Mesenchymal stem cell (in vitro differentiated cells and primary cell): ENCODE measurements around the gene ZNF521.

Experiments
- DNase-seq: peaks from one replicate; pipeline ENCODE4 v3.0.0-alpha.2; 2013
- H2AFZ ChIP-seq: one replicate; pipeline ENCODE4 v1.6.1; 2013; ENCODE audit warnings: low read depth, mild to moderate bottlenecking, control low read depth, inconsistent platforms, low read length, moderate library complexity
- H2AK5ac ChIP-seq: 2 replicates; pipeline ENCODE4 v1.6.1; 2013; ENCODE audit warnings: low read length, moderate library complexity, mild to moderate bottlenecking, inconsistent platforms; ENCODE audit not compliant: severe bottlenecking
- H2BK120ac ChIP-seq: one replicate; pipeline ENCODE4 v1.6.1; 2013; ENCODE audit warnings: low read depth, mild to moderate bottlenecking, inconsistent platforms, low read length, moderate library complexity
- H2BK12ac ChIP-seq, 2 experiments: one replicate each; pipeline ENCODE4 v1.6.1; 2013; ENCODE audit warnings: inconsistent platforms in 2 of 2, low read length in 2 of 2, mild to moderate bottlenecking in 2 of 2, moderate library complexity in 2 of 2, control low read depth in 1 of 2
- H2BK15ac ChIP-seq: one replicate; pipeline ENCODE4 v1.6.1; 2013; ENCODE audit warnings: mild to moderate bottlenecking, low read depth, inconsistent platforms; ENCODE audit not compliant: poor library complexity, severe bottlenecking
- H2BK5ac ChIP-seq: 2 replicates; pipeline ENCODE4 v1.6.1; 2013; ENCODE audit warnings: low read depth, mild to moderate bottlenecking, low read length, control low read depth, inconsistent platforms; ENCODE audit not compliant: poor library complexity, severe bottlenecking
- H3K14ac ChIP-seq, 2 experiments: one replicate each; pipeline ENCODE4 v1.6.1; 2013; ENCODE audit warnings: inconsistent platforms in 2 of 2, low read length in 2 of 2, control low read depth in 1 of 2, mild to moderate bottlenecking in 1 of 2, moderate library complexity in 1 of 2
- H3K18ac ChIP-seq, 2 experiments: one replicate each; pipeline ENCODE4 v1.6.1; 2013; ENCODE audit warnings: inconsistent platforms in 2 of 2, low read length in 2 of 2, control low read depth in 1 of 2, low read depth in 1 of 2, mild to moderate bottlenecking in 1 of 2
- H3K23ac ChIP-seq, 2 experiments: one replicate each; pipeline ENCODE4 v1.6.1; 2013; ENCODE audit warnings: inconsistent platforms in 2 of 2, low read length in 2 of 2, mild to moderate bottlenecking in 2 of 2, moderate library complexity in 2 of 2, control low read depth in 1 of 2
- H3K27ac ChIP-seq: 2 replicates; pipeline ENCODE4 v1.5.1; 2013; ENCODE audit warnings: mild to moderate bottlenecking, moderate library complexity, low read length, control low read depth, inconsistent platforms; ENCODE audit not compliant: poor library complexity, severe bottlenecking
- H3K27me3 ChIP-seq, 2 experiments: 2 replicates each; pipeline versions ENCODE4 v1.6.1 to v1.7.0; 2013; ENCODE audit warnings: low read length in 2 of 2, mild to moderate bottlenecking in 2 of 2, moderate library complexity in 2 of 2, control low read depth in 1 of 2, inconsistent platforms in 1 of 2; ENCODE audit not compliant: control insufficient read depth in 1 of 2, insufficient read depth in 1 of 2
- H3K36me3 ChIP-seq, 2 experiments: 2 replicates each; pipeline versions ENCODE4 v1.6.1 to v1.7.0; 2013; ENCODE audit warnings: low read length in 2 of 2, control low read depth in 1 of 2, inconsistent platforms in 1 of 2, low read depth in 1 of 2, mild to moderate bottlenecking in 1 of 2; ENCODE audit not compliant: insufficient read depth in 2 of 2, control insufficient read depth in 1 of 2
- H3K4ac ChIP-seq, 2 experiments: one replicate each; pipeline ENCODE4 v1.6.1; 2013; ENCODE audit warnings: inconsistent platforms in 2 of 2, low read length in 2 of 2, mild to moderate bottlenecking in 2 of 2, moderate library complexity in 2 of 2, control low read depth in 1 of 2, low read depth in 1 of 2
- H3K4me1 ChIP-seq: 2 replicates; pipeline ENCODE4 v1.6.1; 2013; ENCODE audit warnings: low read depth, low read length, control low read depth; ENCODE audit not compliant: control insufficient read depth, insufficient read depth
- H3K4me2 ChIP-seq: 2 replicates; pipeline ENCODE4 v1.6.1; 2013; ENCODE audit warnings: low read length, mild to moderate bottlenecking, inconsistent platforms; ENCODE audit not compliant: poor library complexity, severe bottlenecking
- H3K4me3 ChIP-seq, 2 experiments: 2 replicates each; pipeline versions ENCODE4 v1.5.1 to v1.7.0; 2013; ENCODE audit warnings: low read length in 2 of 2, mild to moderate bottlenecking in 2 of 2, control low read depth in 1 of 2, low read depth in 1 of 2; ENCODE audit not compliant: insufficient read depth in 1 of 2
- H3K79me1 ChIP-seq: replicated peaks from 2 replicates; pipeline ENCODE4 v1.6.1; 2013; ENCODE audit warnings: mild to moderate bottlenecking, control low read depth, low read length, inconsistent platforms; ENCODE audit not compliant: poor library complexity, severe bottlenecking
- H3K9ac ChIP-seq: 2 replicates; pipeline ENCODE4 v1.7.0; 2013; ENCODE audit warnings: mild to moderate bottlenecking, low read length, moderate library complexity
- H3K9me3 ChIP-seq: 2 replicates; pipeline ENCODE4 v1.7.0; 2013; ENCODE audit warnings: mild to moderate bottlenecking, low read length; ENCODE audit not compliant: control insufficient read depth
- H4K8ac ChIP-seq: one replicate; pipeline ENCODE4 v1.6.1; 2013; ENCODE audit warnings: inconsistent platforms, mild to moderate bottlenecking, low read length, moderate library complexity
- H4K91ac ChIP-seq: one replicate; pipeline ENCODE4 v1.6.1; 2013; ENCODE audit warnings: mild to moderate bottlenecking, low read length, inconsistent platforms
- WGBS: methylation state at CpG from one replicate; pipeline ENCODE4 v1.1.7; 2013; ENCODE audit warnings: mixed read lengths; 5-methylcytosine and 5-hydroxymethylcytosine counted together

Gene ZNF521

DNA sequence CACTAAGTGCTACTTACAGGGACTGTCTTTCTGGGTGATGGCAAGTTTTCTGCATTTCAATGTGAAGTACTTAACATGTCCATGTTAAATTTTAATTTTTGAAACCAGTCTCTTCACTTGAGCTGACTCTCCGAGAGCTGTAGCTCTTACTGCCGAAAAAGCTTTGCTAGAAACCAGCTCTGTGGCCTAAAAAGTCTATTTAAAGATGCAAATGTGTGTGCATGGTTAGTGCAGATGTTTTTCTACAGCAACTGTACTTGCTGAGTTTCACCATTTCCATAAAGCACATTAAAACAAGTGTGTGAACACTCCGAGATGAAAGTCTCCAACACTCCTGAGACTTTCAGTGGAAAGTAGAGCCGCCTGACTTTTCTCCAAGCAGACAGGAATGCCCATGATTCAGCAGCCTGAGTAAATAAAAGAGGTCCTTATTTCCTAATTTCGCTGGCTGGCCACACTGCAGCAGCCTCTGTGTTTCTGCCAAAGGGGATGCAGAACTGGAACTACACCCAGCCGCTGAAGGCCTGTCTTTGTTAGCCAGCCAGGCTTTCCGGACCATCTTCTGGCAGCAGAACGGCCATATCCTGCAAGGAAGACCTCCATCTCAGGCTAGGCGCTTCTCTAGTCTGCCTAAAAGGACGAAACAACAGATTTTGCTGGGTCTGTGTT is 121.2 kb downstream of the ZNF521 start:
- Histone ChIP-seq H2BK12ac (peak overlapping the region in 1 of 2 experiments; percentile 44), H4K91ac (no peak overlapping the region), H2AFZ (no peak overlapping the region), H2BK15ac (no peak overlapping the region), H3K9me3 (no peaks in the 10 kb centered on the region), H3K36me3 (peaks cover 16 to 18% of the 10 kb centered on the region in 2 experiments), H3K18ac (peak overlapping the region; percentile 16 to 86), H3K27me3 (no peaks in the 10 kb centered on the region), H2BK120ac (no peak overlapping the region), H3K4me2 (no peak overlapping the region), H3K4me1 (peaks cover 4% of the 10 kb centered on the region), H3K79me1 (peaks cover 18% of the 10 kb centered on the region), H2AK5ac (no peak overlapping the region), H3K9ac (peak overlapping the region; percentile 80), H3K4ac (no peak overlapping the region), H3K14ac (no peak overlapping the region), H3K4me3 (peak overlapping the region in 1 of 2 experiments; percentile 50), H3K23ac (no peak overlapping the region), H4K8ac (peak overlapping the region; percentile 70), H2BK5ac (no peak overlapping the region), H3K27ac (no peak overlapping the region)
- peak; percentile 91 for DNase-seq
- 61% methylated on average over 10 of the region's 10 CpGs for WGBS

DNA sequence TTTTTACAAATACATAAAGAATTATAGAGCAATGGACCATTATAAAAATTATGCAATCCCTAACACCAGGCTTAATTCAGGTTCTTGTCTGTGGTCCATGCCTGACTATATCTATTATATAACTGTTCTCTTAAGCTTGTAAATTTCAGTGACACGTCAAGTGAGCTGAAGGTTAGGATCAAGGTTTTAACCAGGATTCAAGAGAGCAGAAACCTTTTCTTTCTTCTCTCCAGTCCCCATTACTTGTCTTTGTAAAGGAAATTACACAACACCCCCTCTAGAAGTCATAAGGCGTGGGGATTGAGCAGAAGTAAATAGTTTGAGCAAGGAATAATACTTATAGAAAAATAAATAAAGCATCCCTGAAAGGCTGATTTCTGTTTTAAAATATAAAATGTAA is 122.0 kb downstream of the ZNF521 start:
- H3K27ac ChIP-seq: no peak overlapping the region
- H2BK5ac ChIP-seq: no peak overlapping the region
- no peak overlapping the region for H2BK120ac ChIP-seq
- peaks cover 24 to 26% of the 10 kb centered on the region in 2 experiments for H3K36me3 ChIP-seq
- 67% methylated on average over 1 of the region's 2 CpGs for WGBS
- H3K23ac ChIP-seq: no peak overlapping the region
- no peaks in the 10 kb centered on the region for H3K27me3 ChIP-seq
- no peak overlapping the region for H2BK15ac ChIP-seq
- H3K4me3 ChIP-seq: no peak overlapping the region
- no peak overlapping the region for H2AFZ ChIP-seq
- no peak overlapping the region for H3K14ac ChIP-seq
- no peak overlapping the region for H3K4ac ChIP-seq
- H3K79me1 ChIP-seq: peaks cover 26% of the 10 kb centered on the region
- peaks cover 4% of the 10 kb centered on the region for H3K4me1 ChIP-seq
- H3K9ac ChIP-seq: peak overlapping the region; percentile 80
- H3K18ac ChIP-seq: no peak overlapping the region
- no peak overlapping the region for H3K4me2 ChIP-seq
- H4K8ac ChIP-seq: no peak overlapping the region
- no peak overlapping the region for H2AK5ac ChIP-seq
- H2BK12ac ChIP-seq: no peak overlapping the region
- H3K9me3 ChIP-seq: no peaks in the 10 kb centered on the region
- H4K91ac ChIP-seq: no peak overlapping the region
- DNase-seq: no peak

DNA sequence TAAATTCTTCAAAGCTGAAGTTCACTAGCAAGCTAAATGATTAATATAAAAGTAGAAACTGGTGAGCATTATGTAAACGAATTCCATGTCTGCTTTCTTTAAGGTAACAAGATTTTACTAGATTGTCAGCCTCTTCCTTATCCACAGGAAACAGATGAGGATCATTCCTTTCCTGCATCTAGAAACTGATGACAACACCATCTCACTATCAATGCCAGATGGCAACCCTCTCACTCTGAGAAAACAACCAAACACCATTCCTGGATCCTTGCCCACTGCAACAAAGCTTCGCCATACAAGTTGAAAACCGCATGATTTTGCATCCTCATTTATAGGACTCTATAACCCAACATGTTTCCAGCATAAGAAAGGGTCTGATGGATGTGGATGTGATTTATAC is 122.9 kb downstream of the ZNF521 start:
- Histone ChIP-seq H3K4ac (no peak overlapping the region), H3K4me2 (no peak overlapping the region), H3K36me3 (peaks cover 33 to 35% of the 10 kb centered on the region in 2 experiments), H3K14ac (no peak overlapping the region), H2BK15ac (no peak overlapping the region), H3K18ac (no peak overlapping the region), H2BK120ac (no peak overlapping the region), H3K9ac (peak overlapping the region; percentile 42), H3K4me3 (no peak overlapping the region), H3K23ac (no peak overlapping the region), H3K9me3 (no peaks in the 10 kb centered on the region), H2BK12ac (no peak overlapping the region), H3K79me1 (peaks cover 34% of the 10 kb centered on the region), H4K91ac (no peak overlapping the region), H4K8ac (no peak overlapping the region), H3K27ac (no peak overlapping the region), H3K27me3 (no peaks in the 10 kb centered on the region), H3K4me1 (peaks cover 4% of the 10 kb centered on the region), H2AK5ac (no peak overlapping the region), H2AFZ (no peak overlapping the region), H2BK5ac (no peak overlapping the region)
- DNase-seq: peak; percentile 61
- WGBS: 41% methylated on average over 2 of the region's 3 CpGs

DNA sequence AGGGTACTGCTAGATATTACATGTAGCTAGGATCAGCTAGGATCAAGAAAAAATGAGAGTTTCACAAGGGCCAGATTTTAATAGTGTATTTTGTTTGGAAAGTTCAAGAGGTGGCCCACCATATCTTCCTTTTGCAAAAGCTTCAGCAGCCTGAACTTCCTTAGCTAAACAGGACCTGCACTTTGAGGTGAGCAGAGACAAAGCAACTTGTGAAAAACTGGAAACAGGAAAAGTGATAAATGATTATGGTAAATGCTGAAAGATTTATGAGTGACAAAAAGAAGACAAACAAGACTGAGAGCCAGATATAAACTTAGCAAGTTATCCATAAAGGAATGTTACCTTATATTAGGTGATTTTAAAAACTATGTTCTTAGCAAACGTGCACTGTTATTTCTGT is 123.6 kb downstream of the ZNF521 start:
- no peak overlapping the region for H4K8ac ChIP-seq
- peaks cover 4% of the 10 kb centered on the region for H3K4me1 ChIP-seq
- no peaks in the 10 kb centered on the region for H3K9me3 ChIP-seq
- no peak overlapping the region for H3K14ac ChIP-seq
- no peak overlapping the region for H2BK15ac ChIP-seq
- H3K79me1 ChIP-seq: peaks cover 35% of the 10 kb centered on the region
- no CpG with 5 or more reads among the region's 1 CpG for WGBS
- no peak overlapping the region for H3K18ac ChIP-seq
- DNase-seq: no peak
- peak overlapping the region; percentile 28 for H3K9ac ChIP-seq
- H3K36me3 ChIP-seq: peaks cover 33 to 37% of the 10 kb centered on the region in 2 experiments
- no peak overlapping the region for H3K4me2 ChIP-seq
- no peaks in the 10 kb centered on the region for H3K27me3 ChIP-seq
- H2AK5ac ChIP-seq: no peak overlapping the region
- H3K23ac ChIP-seq: no peak overlapping the region
- H3K4me3 ChIP-seq: no peak overlapping the region
- no peak overlapping the region for H2BK120ac ChIP-seq
- H3K27ac ChIP-seq: no peak overlapping the region
- H2AFZ ChIP-seq: no peak overlapping the region
- H4K91ac ChIP-seq: no peak overlapping the region
- H2BK12ac ChIP-seq: no peak overlapping the region
- H2BK5ac ChIP-seq: no peak overlapping the region
- H3K4ac ChIP-seq: no peak overlapping the region
